Astrocyte (in vitro differentiated cells and primary cell): ENCODE data around the gene INSRR. TPM values are rescaled to one million over a fixed set of nuclear protein-coding genes. Genes with fewer than 3 reads are reported as not detected.

ENCODE experiments used
- DNase-seq: peaks from one replicate; pipeline ENCODE4 v3.0.0-alpha.2; 2010; ENCODE audit warnings: low read depth
- FAIRE-seq: peaks from 2 replicates; lab custom pipeline; 2011; peaks lifted over from hg19 to GRCh38; lab: Jason Lieb, UNC
- H2AFZ ChIP-seq: 2 replicates; pipeline ENCODE4 v1.6.0; 2012; ENCODE audit warnings: low read depth, low read length, inconsistent platforms
- H3K27ac ChIP-seq: 2 replicates; pipeline ENCODE4 v1.5.1; 2011; ENCODE audit warnings: low read depth, low read length, inconsistent platforms
- H3K27me3 ChIP-seq: 2 replicates; pipeline ENCODE4 v1.6.0; 2011; ENCODE audit warnings: low read length, inconsistent platforms; ENCODE audit not compliant: insufficient read depth
- H3K36me3 ChIP-seq: 2 replicates; pipeline ENCODE4 v1.5.1; 2011; ENCODE audit warnings: low read length, inconsistent platforms; ENCODE audit not compliant: insufficient read depth
- H3K4me1 ChIP-seq: 2 replicates; pipeline ENCODE4 v1.5.1; 2011; ENCODE audit warnings: low read length, inconsistent platforms; ENCODE audit not compliant: insufficient read depth
- H3K4me2 ChIP-seq: 2 replicates; pipeline ENCODE4 v1.6.0; 2012; ENCODE audit warnings: low read length, inconsistent platforms
- H3K4me3 ChIP-seq: 2 replicates; pipeline ENCODE4 v1.5.1; 2011; ENCODE audit warnings: low read depth, mild to moderate bottlenecking, low read length, inconsistent platforms; ENCODE audit not compliant: insufficient read depth
- H3K79me2 ChIP-seq: 2 replicates; pipeline ENCODE4 v1.6.0; 2012; ENCODE audit warnings: mild to moderate bottlenecking, low read length, inconsistent platforms; ENCODE audit not compliant: insufficient read depth
- H3K9ac ChIP-seq: 2 replicates; pipeline ENCODE4 v1.6.0; 2012; ENCODE audit warnings: mild to moderate bottlenecking, low read length, inconsistent platforms
- H3K9me3 ChIP-seq: 2 replicates; pipeline ENCODE4 v1.5.1; 2012; ENCODE audit warnings: low read depth, mild to moderate bottlenecking, low read length, inconsistent platforms; ENCODE audit not compliant: insufficient read depth
- H4K20me1 ChIP-seq: 2 replicates; pipeline ENCODE4 v1.6.0; 2012; ENCODE audit warnings: low read length, inconsistent platforms; ENCODE audit not compliant: insufficient read depth
- H3K27ac Mint-ChIP-seq: one replicate; pipeline ENCODE4 v1.8.0; 2021; ENCODE audit warnings: mild to moderate bottlenecking, mixed read lengths; ENCODE audit not compliant: unreplicated experiment
- H3K27me3 Mint-ChIP-seq: one replicate; pipeline ENCODE4 v1.8.0; 2021; ENCODE audit warnings: low read depth, mixed read lengths; ENCODE audit not compliant: unreplicated experiment
- H3K36me3 Mint-ChIP-seq: one replicate; pipeline ENCODE4 v1.8.0; 2021; ENCODE audit warnings: low read depth, mixed read lengths; ENCODE audit not compliant: unreplicated experiment
- H3K4me1 Mint-ChIP-seq: one replicate; pipeline ENCODE4 v1.8.0; 2021; ENCODE audit warnings: low read depth, mixed read lengths; ENCODE audit not compliant: unreplicated experiment
- H3K4me3 Mint-ChIP-seq: one replicate; pipeline ENCODE4 v1.8.0; 2021; ENCODE audit warnings: mild to moderate bottlenecking, moderate library complexity, mixed read lengths; ENCODE audit not compliant: unreplicated experiment
- H3K9me3 Mint-ChIP-seq: one replicate; pipeline ENCODE4 v1.8.0; 2021; ENCODE audit warnings: mild to moderate bottlenecking, mixed read lengths; ENCODE audit not compliant: unreplicated experiment
- CTCF ChIP-seq: IDR thresholded peaks from 2 replicates; pipeline ENCODE4 v1.5.1; 2011; ENCODE audit warnings: low read depth, mild to moderate bottlenecking, inconsistent platforms, low read length, moderate library complexity; ENCODE audit not compliant: insufficient read depth
- EZH2 ChIP-seq: IDR thresholded peaks from 2 replicates; pipeline ENCODE4 v1.6.1; 2012; ENCODE audit warnings: mild to moderate bottlenecking, low read length, inconsistent platforms; ENCODE audit not compliant: insufficient read depth
- total RNA-seq: library from RNA; stranded (reverse); gene quantifications from 2 replicates; pipeline ENCODE4 v1.2.1, GENCODE V29; 2021

The INSRR gene
- total RNA-seq, 1 donor from 2014 or later = 0.05 TPM

DNA sequence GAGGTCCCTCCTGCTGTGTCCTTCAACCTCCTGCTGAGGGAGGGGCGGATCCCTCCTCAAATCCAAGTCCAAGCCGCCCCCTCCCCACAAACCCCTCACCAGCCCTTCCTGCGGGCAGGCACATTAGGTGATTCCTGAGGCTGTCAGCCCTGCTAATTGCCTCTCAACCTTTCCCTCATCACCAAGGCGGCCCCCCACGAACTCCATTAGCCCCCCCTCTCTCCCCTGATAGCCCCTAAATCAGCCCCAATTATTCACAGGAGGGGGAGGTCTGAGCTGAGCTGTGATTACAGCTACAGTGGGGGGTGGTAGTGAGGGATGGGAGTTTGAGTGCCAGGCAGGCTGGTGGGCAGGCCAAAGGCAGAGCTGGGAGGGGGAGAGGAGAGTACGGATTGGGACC lies 28.8 kb upstream of the INSRR start:
- Mint-ChIP-seq H3K27ac (no peak overlapping the region), H3K27me3 (peaks cover 76% of the 10 kb centered on the region), H3K4me1 (peaks cover 7% of the 10 kb centered on the region), H3K9me3 (no peaks in the 10 kb centered on the region), H3K4me3 (no peak overlapping the region), H3K36me3 (no peaks in the 10 kb centered on the region)
- Histone ChIP-seq H3K4me3 (no peak overlapping the region), H4K20me1 (no peaks in the 10 kb centered on the region), H3K9ac (no peak overlapping the region), H3K9me3 (no peaks in the 10 kb centered on the region), H3K4me2 (no peak overlapping the region), H3K36me3 (no peaks in the 10 kb centered on the region), H3K27ac (no peak overlapping the region), H2AFZ (no peak overlapping the region), H3K4me1 (peaks cover 2% of the 10 kb centered on the region), H3K79me2 (no peaks in the 10 kb centered on the region), H3K27me3 (peaks cover 21% of the 10 kb centered on the region)
- no peak for DNase-seq
- TF ChIP-seq CTCF (no peak), EZH2 (no peak)
- no peak for FAIRE-seq

GRCh38 chr1:156887317-156887716 lies 28.4 kb upstream of the INSRR start:
- Histone ChIP-seq H4K20me1 (no peaks in the 10 kb centered on the region), H3K9me3 (no peaks in the 10 kb centered on the region), H3K4me3 (no peak overlapping the region), H3K9ac (no peak overlapping the region), H3K79me2 (no peaks in the 10 kb centered on the region), H3K36me3 (no peaks in the 10 kb centered on the region), H3K4me1 (no peaks in the 10 kb centered on the region), H3K4me2 (no peak overlapping the region), H3K27me3 (peaks cover 22% of the 10 kb centered on the region), H3K27ac (no peak overlapping the region), H2AFZ (no peak overlapping the region)
- Mint-ChIP-seq H3K4me3 (no peak overlapping the region), H3K27ac (no peak overlapping the region), H3K27me3 (peaks cover 80% of the 10 kb centered on the region), H3K36me3 (no peaks in the 10 kb centered on the region), H3K4me1 (peaks cover 7% of the 10 kb centered on the region), H3K9me3 (no peaks in the 10 kb centered on the region)
- no peak for DNase-seq
- TF ChIP-seq EZH2 = no peak
- no peak for TF ChIP-seq CTCF
- FAIRE-seq = no peak

- peaks cover 7% of the 10 kb centered on the region for H3K4me1 Mint-ChIP-seq
Measured at GRCh38 chr1:156886583-156887281, 27.8 kb upstream of the INSRR start.

More at GRCh38 chr1:156886583-156887281, 27.8 kb upstream of the INSRR start:
- Mint-ChIP-seq H3K36me3 (no peaks in the 10 kb centered on the region), H3K27me3 (peaks cover 84% of the 10 kb centered on the region), H3K4me3 (no peak overlapping the region), H3K27ac (no peak overlapping the region), H3K9me3 (no peaks in the 10 kb centered on the region)
- Histone ChIP-seq H2AFZ (no peak overlapping the region), H3K4me2 (no peak overlapping the region), H3K27me3 (peaks cover 28% of the 10 kb centered on the region), H3K9me3 (no peaks in the 10 kb centered on the region), H3K79me2 (no peaks in the 10 kb centered on the region), H4K20me1 (no peaks in the 10 kb centered on the region), H3K4me3 (no peak overlapping the region), H3K9ac (no peak overlapping the region), H3K4me1 (no peaks in the 10 kb centered on the region), H3K27ac (no peak overlapping the region), H3K36me3 (no peaks in the 10 kb centered on the region)
- no peak for TF ChIP-seq EZH2
- TF ChIP-seq CTCF = no peak
- FAIRE-seq (no peak), DNase-seq (no peak)
